ENCODE results near the gene MRNIP. TPM values are rescaled to one million over a fixed set of nuclear protein-coding genes. Genes with fewer than 3 reads are reported as not detected.
"Not testable (repeated sequence)": the region's sequence is repeated elsewhere in the genome, so short reads cannot be mapped to it uniquely, and the experiment has no call there.

Gene MRNIP
- polyA plus RNA-seq, 2 of the 4 experiments (the other 2 are of a cell fraction): 21.4 to 29.7 TPM

DNA sequence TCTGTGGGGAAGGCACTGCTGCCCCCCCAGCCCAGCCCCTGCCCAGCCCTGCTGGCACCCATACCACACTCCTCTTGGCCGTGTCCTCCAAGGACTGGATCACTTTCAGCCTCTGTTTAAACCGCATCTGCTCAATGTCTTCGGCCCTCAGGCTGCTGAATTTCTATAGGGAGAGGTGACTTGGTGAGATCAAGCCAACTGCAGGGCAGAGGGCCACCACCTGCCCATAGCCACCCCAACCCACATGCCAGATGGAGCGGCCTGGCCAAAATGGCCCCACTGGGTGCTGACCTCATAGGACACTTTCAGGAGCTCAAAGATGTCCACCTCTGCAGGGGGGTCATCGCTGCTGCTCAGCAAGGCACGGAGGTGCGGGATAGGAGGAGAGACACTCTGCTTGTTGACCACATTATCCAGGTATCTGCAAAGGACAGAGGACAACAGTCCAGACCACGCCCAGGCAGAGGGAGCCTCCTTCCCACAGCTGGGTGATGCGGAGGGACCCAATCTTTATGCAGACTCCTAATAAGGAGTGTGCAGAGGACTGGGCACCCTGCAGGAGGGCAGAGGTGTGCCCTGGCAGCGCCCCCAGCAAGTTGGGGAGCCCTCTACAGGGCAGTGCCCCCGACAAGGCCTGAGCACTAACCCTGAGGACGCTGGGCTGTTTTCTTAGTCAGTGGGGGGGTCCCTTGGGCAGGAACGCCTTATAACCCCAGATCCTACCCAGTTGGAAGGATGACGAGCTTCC, 14.4 kb upstream of the MRNIP start:
- no peak overlapping the region for H3K4me3 ChIP-seq
- H3K4me1 ChIP-seq: no peaks in the 10 kb centered on the region
- no peak for DNase-seq (ENCODE audit: low read depth in 1 of 2, low spot score in 1 of 2)
- ChIA-PET CTCF (interaction anchor here (0.6 to 1.6 kb wide), 7 partner anchors 10 to 456 kb away, joined by 3 to 6 read pairs (median 3); no protein-coding TSS in a partner anchor), POLR2A (no interaction called here)
- no peaks in the 10 kb centered on the region for H3K9me3 ChIP-seq
- WGBS (ENCODE audit: missing lambda C conversion rate): 85% methylated on average over 13 of the region's 14 CpGs
- FAIRE-seq: no peak
- no peak for ATAC-seq
- H3K4me2 ChIP-seq: no peak overlapping the region
- TF ChIP-seq TP53 (CRISPR knock-in tag; IDR thresholded peaks at IDR 0.05): no peak
- TF ChIP-seq ZNF302 (CRISPR knock-in tag; IDR thresholded peaks at IDR 0.05): no peak
- no peak for TF ChIP-seq POLR2A (IDR thresholded peaks at IDR 0.05; ENCODE audit: low read length)
- no peak for TF ChIP-seq MAZ (IDR thresholded peaks at IDR 0.05; ENCODE audit: borderline replicate concordance, low read depth, low read length)
- TF ChIP-seq FOSL2 (IDR thresholded peaks at IDR 0.05): no peak
- TF ChIP-seq FOSL2 (CRISPR knock-in tag; IDR thresholded peaks at IDR 0.05): no peak
- no peak for TF ChIP-seq CBX2 (IDR thresholded peaks at IDR 0.05; ENCODE audit: borderline replicate concordance, low read depth)
- TF ChIP-seq FOSB (CRISPR knock-in tag; IDR thresholded peaks at IDR 0.05): no peak
- TF ChIP-seq, protein P1, sequence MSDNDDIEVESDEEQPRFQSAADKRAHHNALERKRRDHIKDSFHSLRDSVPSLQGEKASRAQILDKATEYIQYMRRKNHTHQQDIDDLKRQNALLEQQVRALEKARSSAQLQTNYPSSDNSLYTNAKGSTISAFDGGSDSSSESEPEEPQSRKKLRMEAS (IDR thresholded peaks at IDR 0.05): no peak
- TF ChIP-seq EP300 (IDR thresholded peaks at IDR 0.05): no peak
- no peak for TF ChIP-seq JUN (IDR thresholded peaks at IDR 0.05)
- no peak for TF ChIP-seq NFE2L2 (conservative IDR thresholded peaks at IDR 0.05; ENCODE audit: low read length)
- TF ChIP-seq HOXB5 (CRISPR knock-in tag; IDR thresholded peaks at IDR 0.05): no peak
- no peak for TF ChIP-seq SREBF2 (IDR thresholded peaks at IDR 0.05)
- no peak for TF ChIP-seq CBX8 (IDR thresholded peaks at IDR 0.05)
- no peak for TF ChIP-seq EHMT2 (IDR thresholded peaks at IDR 0.05; ENCODE audit: low read depth)
- TF ChIP-seq, protein P2, sequence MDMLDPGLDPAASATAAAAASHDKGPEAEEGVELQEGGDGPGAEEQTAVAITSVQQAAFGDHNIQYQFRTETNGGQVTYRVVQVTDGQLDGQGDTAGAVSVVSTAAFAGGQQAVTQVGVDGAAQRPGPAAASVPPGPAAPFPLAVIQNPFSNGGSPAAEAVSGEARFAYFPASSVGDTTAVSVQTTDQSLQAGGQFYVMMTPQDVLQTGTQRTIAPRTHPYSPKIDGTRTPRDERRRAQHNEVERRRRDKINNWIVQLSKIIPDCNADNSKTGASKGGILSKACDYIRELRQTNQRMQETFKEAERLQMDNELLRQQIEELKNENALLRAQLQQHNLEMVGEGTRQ (IDR thresholded peaks at IDR 0.05): no peak
- TF ChIP-seq ZSCAN20 (CRISPR knock-in tag; IDR thresholded peaks at IDR 0.05): no peak
- TF ChIP-seq, protein P3, sequence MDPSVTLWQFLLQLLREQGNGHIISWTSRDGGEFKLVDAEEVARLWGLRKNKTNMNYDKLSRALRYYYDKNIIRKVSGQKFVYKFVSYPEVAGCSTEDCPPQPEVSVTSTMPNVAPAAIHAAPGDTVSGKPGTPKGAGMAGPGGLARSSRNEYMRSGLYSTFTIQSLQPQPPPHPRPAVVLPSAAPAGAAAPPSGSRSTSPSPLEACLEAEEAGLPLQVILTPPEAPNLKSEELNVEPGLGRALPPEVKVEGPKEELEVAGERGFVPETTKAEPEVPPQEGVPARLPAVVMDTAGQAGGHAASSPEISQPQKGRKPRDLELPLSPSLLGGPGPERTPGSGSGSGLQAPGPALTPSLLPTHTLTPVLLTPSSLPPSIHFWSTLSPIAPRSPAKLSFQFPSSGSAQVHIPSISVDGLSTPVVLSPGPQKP (IDR thresholded peaks at IDR 0.05; ENCODE audit: low read depth, low read length): no peak
- no peak overlapping the region for H3K27ac ChIP-seq

DNA sequence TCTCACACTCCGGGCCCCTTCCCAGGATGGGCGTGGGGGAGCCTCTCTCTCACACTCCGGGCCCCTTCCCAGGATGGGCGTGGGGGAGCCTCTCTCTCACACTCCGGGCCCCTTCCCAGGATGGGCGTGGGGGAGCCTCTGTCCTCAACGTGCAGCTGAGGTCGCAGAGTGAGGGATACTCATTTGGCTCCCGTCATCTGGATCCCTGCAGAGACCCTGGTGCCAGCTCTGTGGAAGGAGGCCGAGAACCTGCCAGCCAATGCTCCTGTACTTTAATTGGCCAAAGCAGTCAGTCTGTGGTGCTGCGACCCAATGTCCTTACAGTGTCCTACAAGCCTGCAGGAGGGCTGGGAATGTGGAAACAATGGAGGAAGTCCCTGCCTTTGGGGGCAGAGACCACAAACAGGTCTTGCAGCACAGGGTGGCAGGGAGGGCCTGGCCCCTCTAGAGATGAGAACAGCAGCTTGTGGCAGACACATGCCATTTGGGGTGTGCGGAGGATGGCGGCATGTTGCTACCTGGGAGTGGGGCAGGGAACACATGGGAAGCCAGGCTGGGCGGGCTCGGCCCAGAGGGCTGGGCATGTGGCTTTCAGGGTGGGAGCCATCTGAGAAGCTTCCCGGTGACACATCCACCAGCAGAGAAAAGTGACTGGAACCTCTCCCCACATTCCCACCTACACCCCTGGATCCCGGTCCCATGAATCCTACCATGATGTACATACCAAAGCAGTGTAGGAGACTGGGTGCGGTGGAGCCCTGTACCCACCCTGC, 13.6 kb upstream of the MRNIP start:
- Histone ChIP-seq H3K4me2 (no peak overlapping the region), H3K27ac (no peak overlapping the region), H3K4me1 (no peaks in the 10 kb centered on the region), H3K4me3 (no peak overlapping the region), H3K9me3 (no peaks in the 10 kb centered on the region)
- ChIA-PET CTCF (interaction anchor here (1.2 to 1.5 kb wide), 2 partner anchors 11 to 16 kb away, joined by 4 to 6 read pairs; no protein-coding TSS in a partner anchor), POLR2A (no interaction called here)
- no peak for ATAC-seq
- FAIRE-seq: no peak
- TF ChIP-seq NR3C1 (IDR thresholded peaks at IDR 0.05): no peak
- no peak for TF ChIP-seq JUN (IDR thresholded peaks at IDR 0.05)
- TF ChIP-seq ZSCAN20 (CRISPR knock-in tag; IDR thresholded peaks at IDR 0.05): no peak
- TF ChIP-seq, protein P4, sequence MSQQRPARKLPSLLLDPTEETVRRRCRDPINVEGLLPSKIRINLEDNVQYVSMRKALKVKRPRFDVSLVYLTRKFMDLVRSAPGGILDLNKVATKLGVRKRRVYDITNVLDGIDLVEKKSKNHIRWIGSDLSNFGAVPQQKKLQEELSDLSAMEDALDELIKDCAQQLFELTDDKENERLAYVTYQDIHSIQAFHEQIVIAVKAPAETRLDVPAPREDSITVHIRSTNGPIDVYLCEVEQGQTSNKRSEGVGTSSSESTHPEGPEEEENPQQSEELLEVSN (IDR thresholded peaks at IDR 0.05; ENCODE audit: borderline replicate concordance, low read depth): no peak
- TF ChIP-seq, protein P2 (IDR thresholded peaks at IDR 0.05): no peak
- TF ChIP-seq PHF8 (IDR thresholded peaks at IDR 0.05; ENCODE audit: borderline replicate concordance, low read depth): no peak
- no peak for TF ChIP-seq CBX8 (IDR thresholded peaks at IDR 0.05)
- no peak for DNase-seq (ENCODE audit: low read depth in 1 of 2, low spot score in 1 of 2)
- 92% methylated on average over 11 of the region's 18 CpGs for WGBS (ENCODE audit: missing lambda C conversion rate)

DNA sequence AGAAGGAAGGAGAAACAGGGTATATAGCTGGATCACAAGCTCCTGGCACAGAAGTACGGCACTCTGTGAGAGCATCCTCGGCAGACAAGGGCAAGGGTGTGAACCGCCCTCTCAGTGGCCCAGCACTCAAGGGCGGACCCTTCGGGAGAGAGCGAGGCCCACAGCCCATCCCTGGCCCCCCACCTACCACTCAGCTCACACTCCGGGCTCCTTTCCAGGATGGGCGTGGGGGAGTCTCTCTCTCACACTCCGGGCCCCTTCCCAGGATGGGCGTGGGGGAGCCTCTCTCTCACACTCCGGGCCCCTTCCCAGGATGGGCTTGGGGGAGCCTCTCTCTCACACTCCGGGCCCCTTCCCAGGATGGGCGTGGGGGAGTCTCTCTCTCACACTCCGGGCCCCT, 12.9 kb upstream of the MRNIP start:
- not testable (repeated sequence) for FAIRE-seq

More for the DNA sequence above, 12.9 kb upstream of the MRNIP start:
- H3K4me1 ChIP-seq; POLR2A ChIA-PET; H3K27ac ChIP-seq; H3K4me2 ChIP-seq; H3K9me3 ChIP-seq; DNase-seq (ENCODE audit: low read depth in 1 of 2, low spot score in 1 of 2); H3K4me3 ChIP-seq; ATAC-seq: not testable (repeated sequence)
- CTCF ChIA-PET: interaction anchor here (1.2 to 1.5 kb wide), 3 partner anchors 10 to 17 kb away, joined by 4 to 6 read pairs (median 6); no protein-coding TSS in a partner anchor
- WGBS (ENCODE audit: missing lambda C conversion rate): 97% methylated on average over 10 of the region's 14 CpGs
